Endothelial cell of umbilical vein (primary cell): Measurements from ENCODE around the gene PLCB4. TPM values are rescaled to one million over a fixed set of nuclear protein-coding genes. Genes with fewer than 3 reads are reported as not detected.

ENCODE experiments used
- BruUV-seq: library from RNA; stranded (reverse); fragments of 400-500 nt; replicated peaks from 2 replicates; lab custom pipeline; 2021; lab: Mats Ljungman, UMichigan
- CTCF ChIA-PET: fragments of 300-600, 350-600 bp; sonication (Branson Sonifier 250); formaldehyde crosslinking; loops from one replicate; lab custom pipeline; 2021; ENCODE audit warnings: antibody characterized with exemption, inconsistent platforms; lab: Charles Lee
- POLR2A ChIA-PET: fragments of 300-600, 350-600 bp; sonication (Branson Sonifier 250); formaldehyde crosslinking; loops from one replicate; lab custom pipeline; 2021; ENCODE audit warnings: antibody characterized with exemption, inconsistent platforms; lab: Charles Lee
- DNase-seq: peaks from one replicate; pipeline ENCODE4 v3.0.0-alpha.2; 2011; ENCODE audit warnings: low read depth, low spot score
- FAIRE-seq: peaks from 2 replicates; lab custom pipeline; 2011; peaks lifted over from hg19 to GRCh38; lab: Jason Lieb, UNC
- H2AFZ ChIP-seq: 2 replicates; pipeline ENCODE4 v1.6.0; 2012; ENCODE audit warnings: low read depth, low read length, control low read depth, inconsistent platforms
- H3K27ac ChIP-seq: 2 replicates; pipeline ENCODE4 v1.5.1; 2011; ENCODE audit warnings: low read depth, mild to moderate bottlenecking, control low read depth, low read length, moderate library complexity; ENCODE audit not compliant: insufficient read depth
- H3K27me3 ChIP-seq, 2 experiments: 2 replicates each; pipeline versions ENCODE4 v1.6.0 to v1.6.1; 2011; ENCODE audit warnings: low read length in 2 of 2, mixed read lengths in 1 of 2; ENCODE audit not compliant: control insufficient read depth in 2 of 2, insufficient read depth in 2 of 2
- H3K36me3 ChIP-seq, 2 experiments: 2 replicates in 1 of 2; 3 replicates in 1 of 2; pipeline ENCODE4 v1.5.1; 2011; ENCODE audit warnings: low read length in 2 of 2, mild to moderate bottlenecking in 1 of 2, moderate library complexity in 1 of 2; ENCODE audit not compliant: control insufficient read depth in 2 of 2, insufficient read depth in 2 of 2; ENCODE audit errors: extremely low read depth in 1 of 2
- H3K4me1 ChIP-seq: 3 replicates; pipeline ENCODE4 v1.5.1; 2011; ENCODE audit warnings: mild to moderate bottlenecking, low read length; ENCODE audit not compliant: control insufficient read depth, insufficient read depth; ENCODE audit errors: extremely low read depth
- H3K4me2 ChIP-seq: 2 replicates; pipeline ENCODE4 v1.6.1; 2011; ENCODE audit warnings: low read length, control low read depth, mixed read lengths; ENCODE audit not compliant: insufficient read depth
- H3K4me3 ChIP-seq, 3 experiments: fragments of 200-600 bp in 1 of 3; sonication (generic), shearing (Covaris generic) in 1 of 3; replicated peaks in 1 of 3; 2 replicates each; pipeline ENCODE4 v1.5.1; 2011 to 2016; ENCODE audit warnings: control low read depth in 3 of 3, low read length in 3 of 3, mild to moderate bottlenecking in 2 of 3, inconsistent platforms in 1 of 3, low read depth in 1 of 3, moderate library complexity in 1 of 3; ENCODE audit not compliant: insufficient read depth in 1 of 3
- H3K79me2 ChIP-seq: 2 replicates; pipeline ENCODE4 v1.6.0; 2012; ENCODE audit warnings: low read length, inconsistent platforms; ENCODE audit not compliant: control insufficient read depth, insufficient read depth
- H3K9ac ChIP-seq: replicated peaks from 2 replicates; pipeline ENCODE3; 2011; ENCODE audit warnings: low read length, control low read depth; ENCODE audit not compliant: insufficient read depth; ENCODE audit errors: extremely low read depth
- H3K9me1 ChIP-seq: replicated peaks from 3 replicates; pipeline ENCODE4 v1.6.0; 2011; ENCODE audit warnings: mild to moderate bottlenecking, low read length; ENCODE audit not compliant: control insufficient read depth, insufficient read depth; ENCODE audit errors: extremely low read depth
- H3K9me3 ChIP-seq: replicated peaks from 2 replicates; pipeline ENCODE4 v1.5.1; 2012; ENCODE audit warnings: low read length, inconsistent platforms; ENCODE audit not compliant: control insufficient read depth, insufficient read depth
- H4K20me1 ChIP-seq: replicated peaks from 2 replicates; pipeline ENCODE3; 2011; ENCODE audit warnings: mild to moderate bottlenecking, low read length; ENCODE audit not compliant: control insufficient read depth, insufficient read depth; ENCODE audit errors: extremely low read depth
- EZH2 ChIP-seq: IDR thresholded peaks from 2 replicates; pipeline ENCODE4 v1.6.1; 2012; ENCODE audit warnings: borderline replicate concordance, low read depth, mild to moderate bottlenecking, moderate library complexity, low read length, inconsistent platforms; ENCODE audit not compliant: severe bottlenecking
- FOS ChIP-seq: IDR thresholded peaks from 2 replicates; pipeline ENCODE4 v1.6.1; 2011; ENCODE audit warnings: mild to moderate bottlenecking, low read length, moderate library complexity, borderline replicate concordance; ENCODE audit not compliant: insufficient read depth
- GATA2 ChIP-seq: IDR thresholded peaks from 2 replicates; pipeline ENCODE4 v1.7.0; 2011; ENCODE audit warnings: low read depth, mild to moderate bottlenecking, moderate library complexity, mixed read lengths, low read length; ENCODE audit not compliant: insufficient read length, insufficient read depth
- JUN ChIP-seq: IDR thresholded peaks from 2 replicates; pipeline ENCODE4 v1.6.1; 2011; ENCODE audit warnings: borderline replicate concordance, low read depth; ENCODE audit not compliant: insufficient read length, insufficient read depth
- MYC ChIP-seq: IDR thresholded peaks from one replicate; pipeline ENCODE4 v1.6.1; 2011; ENCODE audit warnings: mild to moderate bottlenecking, low read depth, low read length
- POLR2A ChIP-seq: IDR thresholded peaks from 2 replicates; pipeline ENCODE4 v1.6.1; 2012; ENCODE audit warnings: low read depth, mild to moderate bottlenecking, control low read depth, low read length
- POLR2AphosphoS5 ChIP-seq: IDR thresholded peaks from 2 replicates; pipeline ENCODE4 v1.6.1; 2012; ENCODE audit warnings: low read depth, mild to moderate bottlenecking, control low read depth, low read length, moderate library complexity; ENCODE audit not compliant: insufficient read depth
- dilution Hi-C: fragments of 300-500 bp; cut with MboI; formaldehyde crosslinking; loops from one replicate; pipeline ENCODE4 v1.15.0; 2019; ENCODE audit warnings: low sequenced_read_pairs; ENCODE audit not compliant: extremely low pct_ligation_motif_present
- intact Hi-C: fragments of 100-400 bp; cut with micrococcal nuclease; formaldehyde crosslinking; loops from one replicate; pipeline ENCODE4 v1.10.0; 2022
- polyA plus RNA-seq, 4 experiments: library from polyadenylated mRNA; depleted of rRNA in 3 of 4; stranded (reverse) in 3 of 4; unstranded in 1 of 4; fragments of >200 nt; gene quantifications; 2 replicates each; pipeline versions ENCODE4 v1.2.1 to v1.2.3, GENCODE V29; 2011 to 2012; ENCODE audit warnings: missing spikeins in 1 of 4
- total RNA-seq: library from RNA; stranded (reverse); gene quantifications from 2 replicates; pipeline ENCODE4 v1.2.3, GENCODE V29; 2021
- TF ChIP-seq, protein P1 (sequence below), 2 donors: IDR thresholded peaks; 1 replicate in 1 of 2; 2 replicates in 1 of 2; pipeline ENCODE4 v1.5.1; 2011; ENCODE audit warnings: low read length in 2 of 2, mild to moderate bottlenecking in 2 of 2, moderate library complexity in 2 of 2, control low read depth in 1 of 2, inconsistent platforms in 1 of 2, low read depth in 1 of 2; ENCODE audit not compliant: insufficient read depth in 1 of 2; ENCODE audit errors: extremely low read depth in 1 of 2
- TF ChIP-seq, protein P2 (sequence below): IDR thresholded peaks from 2 replicates; pipeline ENCODE4 v1.6.1; 2011; ENCODE audit not compliant: insufficient read depth, insufficient read length

The PLCB4 gene
- total and polyA plus RNA-seq, 2 donors (not counting 3 experiments of a cell fraction or from before 2014, with no cell fraction given): 0.37 to 1.7 TPM

DNA sequence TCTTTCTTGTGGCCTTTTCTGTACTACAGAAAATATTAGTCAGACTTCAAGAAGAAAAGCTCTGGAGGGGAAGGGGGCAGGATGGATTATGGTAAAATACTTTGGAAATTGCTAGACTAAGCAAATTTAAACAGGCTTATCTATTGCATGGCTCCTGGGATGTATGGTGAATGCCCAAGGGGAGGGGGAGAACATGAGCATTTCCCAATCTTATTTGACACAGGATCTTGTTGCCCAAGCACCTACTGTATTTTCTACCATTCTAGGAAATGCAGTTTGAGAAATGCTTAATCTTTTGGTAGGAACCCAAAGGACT, 359.4 kb downstream of the PLCB4 start:
- POLR2A ChIA-PET: no interaction called here
- H4K20me1 ChIP-seq: no peaks in the 10 kb centered on the region
- H3K4me2 ChIP-seq: no peak overlapping the region
- intact Hi-C loops (no loop called here), dilution Hi-C loops (no loop called here)
- no peaks in the 10 kb centered on the region for H3K9me3 ChIP-seq
- H3K36me3 ChIP-seq: no peaks in the 10 kb centered on the region
- DNase-seq: no peak
- no peaks in the 10 kb centered on the region for H3K9me1 ChIP-seq
- H3K4me3 ChIP-seq: no peak overlapping the region
- H3K27ac ChIP-seq: no peak overlapping the region
- no peak for FAIRE-seq
- H3K9ac ChIP-seq: no peak overlapping the region
- H3K79me2 ChIP-seq: no peaks in the 10 kb centered on the region
- H3K27me3 ChIP-seq: no peaks in the 10 kb centered on the region
- CTCF ChIA-PET: no interaction called here
- no peak for TF ChIP-seq POLR2A
- TF ChIP-seq EZH2: no peak
- no peak for TF ChIP-seq JUN
- no peak for TF ChIP-seq MYC
- TF ChIP-seq, protein P1, sequence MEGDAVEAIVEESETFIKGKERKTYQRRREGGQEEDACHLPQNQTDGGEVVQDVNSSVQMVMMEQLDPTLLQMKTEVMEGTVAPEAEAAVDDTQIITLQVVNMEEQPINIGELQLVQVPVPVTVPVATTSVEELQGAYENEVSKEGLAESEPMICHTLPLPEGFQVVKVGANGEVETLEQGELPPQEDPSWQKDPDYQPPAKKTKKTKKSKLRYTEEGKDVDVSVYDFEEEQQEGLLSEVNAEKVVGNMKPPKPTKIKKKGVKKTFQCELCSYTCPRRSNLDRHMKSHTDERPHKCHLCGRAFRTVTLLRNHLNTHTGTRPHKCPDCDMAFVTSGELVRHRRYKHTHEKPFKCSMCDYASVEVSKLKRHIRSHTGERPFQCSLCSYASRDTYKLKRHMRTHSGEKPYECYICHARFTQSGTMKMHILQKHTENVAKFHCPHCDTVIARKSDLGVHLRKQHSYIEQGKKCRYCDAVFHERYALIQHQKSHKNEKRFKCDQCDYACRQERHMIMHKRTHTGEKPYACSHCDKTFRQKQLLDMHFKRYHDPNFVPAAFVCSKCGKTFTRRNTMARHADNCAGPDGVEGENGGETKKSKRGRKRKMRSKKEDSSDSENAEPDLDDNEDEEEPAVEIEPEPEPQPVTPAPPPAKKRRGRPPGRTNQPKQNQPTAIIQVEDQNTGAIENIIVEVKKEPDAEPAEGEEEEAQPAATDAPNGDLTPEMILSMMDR (IDR thresholded peaks at IDR 0.05; ENCODE audit: extremely low read depth in 1 of 2, insufficient read depth in 1 of 2, low read depth in 1 of 2, low read length in 2 of 2): no peak
- TF ChIP-seq FOS: no peak
- no peak for TF ChIP-seq GATA2
- TF ChIP-seq, protein P2, sequence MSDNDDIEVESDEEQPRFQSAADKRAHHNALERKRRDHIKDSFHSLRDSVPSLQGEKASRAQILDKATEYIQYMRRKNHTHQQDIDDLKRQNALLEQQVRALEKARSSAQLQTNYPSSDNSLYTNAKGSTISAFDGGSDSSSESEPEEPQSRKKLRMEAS: no peak
- TF ChIP-seq POLR2AphosphoS5: no peak
- no peak overlapping the region for H2AFZ ChIP-seq
- no TSS peak for BruUV-seq
- H3K4me1 ChIP-seq: no peaks in the 10 kb centered on the region
